ENCODE measurements around the gene ATXN7L1. TPM values are rescaled to one million over a fixed set of nuclear protein-coding genes. Genes with fewer than 3 reads are reported as not detected.

Gene ATXN7L1
- total RNA-seq, 1 experiment from 2014 or later: 24.3 TPM

DNA sequence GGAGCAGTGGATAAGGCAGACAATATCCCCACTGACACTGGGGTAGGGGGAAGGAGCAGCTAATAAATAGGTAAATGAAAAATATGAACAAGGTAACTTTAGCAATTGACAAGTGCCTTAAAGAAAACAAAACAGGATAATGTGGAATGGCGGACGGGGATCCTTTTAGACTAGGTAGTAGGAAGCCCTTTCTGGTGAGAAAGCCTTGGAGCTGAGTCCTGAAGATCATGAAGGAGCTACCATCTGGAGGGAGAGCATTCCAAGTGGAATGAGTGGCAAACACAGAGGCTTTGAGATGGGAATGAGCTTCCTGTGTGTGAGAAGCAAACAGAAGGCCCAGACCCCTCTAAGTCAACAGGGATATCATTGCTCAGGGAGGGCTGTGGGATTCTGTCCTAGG, 16.0 kb upstream of the ATXN7L1 start:
- H3K56ac ChIP-seq (ENCODE audit: insufficient read length, low read depth, low read length): no peak overlapping the region
- no peak overlapping the region for H3T11ph ChIP-seq (ENCODE audit: low read length)
- H3K79me1 ChIP-seq (ENCODE audit: insufficient read depth, low read depth, low read length, poor library complexity, severe bottlenecking): no peaks in the 10 kb centered on the region
- H3K27me3 ChIP-seq (ENCODE audit: insufficient read depth, low read length): no peaks in the 10 kb centered on the region
- no peak overlapping the region for H3K18ac ChIP-seq (ENCODE audit: insufficient read length, low read depth, low read length)
- H2AK5ac ChIP-seq (ENCODE audit: insufficient read length, low read length): no peak overlapping the region
- H4K8ac ChIP-seq (replicated peaks; ENCODE audit: insufficient read length, low read depth, low read length): no peak overlapping the region
- H4K20me1 ChIP-seq (ENCODE audit: control insufficient read depth, insufficient read depth, insufficient read length): no peaks in the 10 kb centered on the region
- Mint-ChIP-seq H3K9me3 (no peaks in the 10 kb centered on the region), H3K27me3 (ENCODE audit: low read depth) (no peaks in the 10 kb centered on the region), H3K4me1 (peaks cover 17% of the 10 kb centered on the region in 2 experiments), H3K36me3 (ENCODE audit: insufficient read depth in 1 of 3, low read depth in 3 of 3) (peaks cover 0 to 5% (median 2%) of the 10 kb centered on the region in 3 experiments; a peak in 4 of 7 replicates), H3K27ac (0 out of 7 replicates have a peak overlapping the region, but pooled peaks of 1 of the 3 experiments have one; percentile 39), H3K4me3 (no peak overlapping the region)
- no peaks in the 10 kb centered on the region for H3K9me3 ChIP-seq (ENCODE audit: control insufficient read depth, low read depth, low read length)
- H2AFZ ChIP-seq (ENCODE audit: low read length): no peak overlapping the region
- H3K23me2 ChIP-seq (ENCODE audit: insufficient read length, low read depth, low read length, poor library complexity, severe bottlenecking): no peaks in the 10 kb centered on the region
- H2BK12ac ChIP-seq (ENCODE audit: insufficient read length, low read depth, low read length): no peak overlapping the region
- no peak overlapping the region for H3K27ac ChIP-seq (ENCODE audit: insufficient read length, low read depth, low read length)
- DNase-seq: no peak
- H2BK20ac ChIP-seq (ENCODE audit: low read depth, low read length, poor library complexity, severe bottlenecking): no peak overlapping the region
- TF ChIP-seq, protein P1, sequence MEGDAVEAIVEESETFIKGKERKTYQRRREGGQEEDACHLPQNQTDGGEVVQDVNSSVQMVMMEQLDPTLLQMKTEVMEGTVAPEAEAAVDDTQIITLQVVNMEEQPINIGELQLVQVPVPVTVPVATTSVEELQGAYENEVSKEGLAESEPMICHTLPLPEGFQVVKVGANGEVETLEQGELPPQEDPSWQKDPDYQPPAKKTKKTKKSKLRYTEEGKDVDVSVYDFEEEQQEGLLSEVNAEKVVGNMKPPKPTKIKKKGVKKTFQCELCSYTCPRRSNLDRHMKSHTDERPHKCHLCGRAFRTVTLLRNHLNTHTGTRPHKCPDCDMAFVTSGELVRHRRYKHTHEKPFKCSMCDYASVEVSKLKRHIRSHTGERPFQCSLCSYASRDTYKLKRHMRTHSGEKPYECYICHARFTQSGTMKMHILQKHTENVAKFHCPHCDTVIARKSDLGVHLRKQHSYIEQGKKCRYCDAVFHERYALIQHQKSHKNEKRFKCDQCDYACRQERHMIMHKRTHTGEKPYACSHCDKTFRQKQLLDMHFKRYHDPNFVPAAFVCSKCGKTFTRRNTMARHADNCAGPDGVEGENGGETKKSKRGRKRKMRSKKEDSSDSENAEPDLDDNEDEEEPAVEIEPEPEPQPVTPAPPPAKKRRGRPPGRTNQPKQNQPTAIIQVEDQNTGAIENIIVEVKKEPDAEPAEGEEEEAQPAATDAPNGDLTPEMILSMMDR (conservative IDR thresholded peaks at IDR 0.05): no peak
- no peak overlapping the region for H4K91ac ChIP-seq (ENCODE audit: insufficient read length, low read depth, low read length)
- H3K4ac ChIP-seq (ENCODE audit: low read depth, low read length): no peak overlapping the region
- no peak overlapping the region for H3K9ac ChIP-seq (ENCODE audit: extremely low read depth, insufficient read length, low read length)
- H4K5ac ChIP-seq (ENCODE audit: insufficient read length, low read depth, low read length): no peak overlapping the region
- H3K23ac ChIP-seq (ENCODE audit: insufficient read length, low read depth, low read length): no peak overlapping the region
- no peak overlapping the region for H3K4me2 ChIP-seq (ENCODE audit: insufficient read depth, insufficient read length, low read length)
- no peak overlapping the region for H2BK15ac ChIP-seq (ENCODE audit: low read depth, low read length)
- no peak overlapping the region for H2BK5ac ChIP-seq (ENCODE audit: insufficient read length, low read length)
- no peak overlapping the region for H3K14ac ChIP-seq (ENCODE audit: insufficient read depth, low read length)
- H2BK120ac ChIP-seq (ENCODE audit: low read depth, low read length, poor library complexity, severe bottlenecking): no peak overlapping the region
- peaks cover 6% of the 10 kb centered on the region; the same call in 1 of the 2 replicates for H3K4me1 ChIP-seq (ENCODE audit: insufficient read depth, low read length)
- no CpG with 5 or more reads among the region's 2 CpGs for WGBS (ENCODE audit: extremely low coverage, insufficient read length, low lambda C conversion rate)
- no peaks in the 10 kb centered on the region for H3K79me2 ChIP-seq (ENCODE audit: insufficient read depth, low read length)
